ENCODE results near the gene USP44.

GRCh38 chr12:95495433-95495832 lies 55.8 kb downstream of the USP44 start:
- TF ChIP-seq EZH2phosphoT487 (IDR thresholded peaks at IDR 0.05; ENCODE audit: borderline replicate concordance, low read depth) (no peak), CTCF (IDR thresholded peaks at IDR 0.05) (no peak), REST (IDR thresholded peaks at IDR 0.05; ENCODE audit: low read depth, low read length) (no peak), USF1 (IDR thresholded peaks at IDR 0.05; ENCODE audit: borderline replicate concordance, low read depth) (no peak), IRF3 (IDR thresholded peaks at IDR 0.05; ENCODE audit: low read depth, low read length) (no peak), SMC3 (IDR thresholded peaks at IDR 0.05; ENCODE audit: low read depth, low read length) (no peak), YY1 (IDR thresholded peaks at IDR 0.05; ENCODE audit: low read depth) (no peak), TEAD4 (IDR thresholded peaks at IDR 0.05; ENCODE audit: borderline replicate concordance, insufficient read depth) (no peak), RFX5 (IDR thresholded peaks at IDR 0.05; ENCODE audit: low read length) (no peak), RAD21 (IDR thresholded peaks at IDR 0.05; ENCODE audit: low read length) (no peak), GATA2 (CRISPR knock-in tag; IDR thresholded peaks at IDR 0.05) (no peak), MAX (IDR thresholded peaks at IDR 0.05; ENCODE audit: low read depth) (no peak)
